Heart left ventricle (tissue), 16 donors: ENCODE results near the gene HES6. TPM values are rescaled to one million over a fixed set of nuclear protein-coding genes. Genes with fewer than 3 reads are reported as not detected.

Source experiments
- ATAC-seq, 4 donors: fragments of 200-7000 bp; cut with Tn5 transposase; one replicate each; pipeline ENCODE4 v1.9.1; 2020 to 2022; ENCODE audit warnings: moderate library complexity in 4 of 4, mild to moderate bottlenecking in 3 of 4, moderate number of reproducible peaks in 1 of 4
- DNase-seq, 5 donors: peaks; one replicate each; pipeline ENCODE4 v3.0.0-alpha.2; 2020
- H3K27ac ChIP-seq, 12 donors: fragments of 200-600 bp; sonication (generic) in 4 of 12; one replicate each; pipeline versions ENCODE4 v1.5.0 to v1.8.0; 2016 to 2022; ENCODE audit warnings: mild to moderate bottlenecking in 2 of 12
- H3K27me3 ChIP-seq, 9 donors: fragments of 200-600 bp; sonication (generic) in 2 of 9; one replicate each; pipeline versions ENCODE4 v1.5.1 to v1.8.0; 2016 to 2022; ENCODE audit warnings: mild to moderate bottlenecking in 3 of 9
- H3K36me3 ChIP-seq, 9 donors: fragments of 200-600 bp; sonication (generic) in 2 of 9; one replicate each; pipeline versions ENCODE4 v1.5.0 to v1.8.0; 2018 to 2022; ENCODE audit warnings: mild to moderate bottlenecking in 2 of 9
- H3K4me1 ChIP-seq, 12 donors: fragments of 200-600 bp; sonication (generic) in 4 of 12; one replicate each; pipeline versions ENCODE4 v1.5.0 to v1.8.0; 2016 to 2022; ENCODE audit warnings: mild to moderate bottlenecking in 3 of 12
- H3K4me3 ChIP-seq, 12 donors: fragments of 200-600 bp; sonication (generic) in 4 of 12; one replicate each; pipeline versions ENCODE4 v1.5.0 to v1.8.0; 2017 to 2022; ENCODE audit warnings: mild to moderate bottlenecking in 9 of 12, moderate library complexity in 4 of 12
- H3K9me3 ChIP-seq, 12 donors: fragments of 200-600 bp; sonication (generic) in 4 of 12; one replicate each; pipeline versions ENCODE4 v1.5.0 to v1.8.0; 2016 to 2022; ENCODE audit warnings: mild to moderate bottlenecking in 1 of 12
- POLR2A ChIP-seq, 2 donors: fragments of 450-650 bp; IDR thresholded peaks; one replicate each; pipeline ENCODE4 v1.6.1; 2017; ENCODE audit warnings: antibody characterized with exemption in 2 of 2, mild to moderate bottlenecking in 2 of 2, moderate library complexity in 2 of 2
- WGBS, 4 donors: extraction: QIAGEN DNeasy Blood & Tissue Kit in 2 of 4; methylation state at CpG; one replicate each; pipeline versions ENCODE4 v1.1.5 to v1.1.7; 2013 to 2018; 5-methylcytosine and 5-hydroxymethylcytosine counted together
- intact Hi-C, 10 donors: fragments of 100-400 bp; cut with DNase I; formaldehyde crosslinking; loops; one replicate each; pipeline versions ENCODE4 v1.11.1 to v1.14.2; 2022
- polyA plus RNA-seq, 2 donors: library from polyadenylated mRNA; stranded (reverse); fragments of 200-250 nt; gene quantifications; one replicate each; pipeline ENCODE4 v1.2.3, GENCODE V29; 2013
- total RNA-seq, 9 donors: library from RNA; depleted of rRNA in 2 of 9; stranded (reverse); fragments of >200 nt in 2 of 9; fragmentation: NEBNext Ultra II Directional in 3 of 9; extraction: Animal tissue kit (Norgen Biotek cat#: 25700) in 3 of 9; gene quantifications; one replicate each; pipeline versions ENCODE4 v1.1.0 to v1.2.4, GENCODE V29; 2016 to 2023
- TF ChIP-seq, protein P1 (sequence below), 12 donors: fragments of 200-600 bp; sonication (generic) in 4 of 12; IDR thresholded peaks; one replicate each; pipeline versions ENCODE4 v1.5.0 to v1.8.0; 2018 to 2022; ENCODE audit warnings: antibody characterized with exemption in 12 of 12, mild to moderate bottlenecking in 5 of 12
- donor health status: ischemic (EF 13 %, LVEDD 7.1; RV severe dilation, severe dysfunction).
- donor health status: healthy with polysubstance abuse.
- donor health status: DM: no; HTN: yes; CAD: no.
- donor health status: DM: no; HTN: no; CAD: no.
- donor health status: ischemic (EF 25% LVEDD 6.9; RV normal size, moderate dysfunction).
- donor health status: ischemic (EF 25% LVEDD 5.7; RV mildly dilated, moderate dysfunction).
- donor health status: healthy.
- donor health status: DM: yes; HTN: yes; CAD: no.
- donor health status: ischemic (EF 35%, LVEDD 5.7; RV mildly dilated, moderate dysfunction).
- donor health status: nonischemic (EF 11% LVEDD 7.7; RV severe dilation, severe dysfunction).
- donor health status: DM: yes; HTN: yes; CAD: no.
- donor health status: PGD.
- donor health status: ischemic (EF 29% LVEDD 5.4; RV normal size, mild dysfunction).
- donor health status: nonischemic (EF 23%, LVEDD 6.1; RV moderate dilation, normal function).

Gene HES6
- total and polyA plus RNA-seq, 11 donors = 0.45 to 9.1 (median 3.6) TPM

DNA sequence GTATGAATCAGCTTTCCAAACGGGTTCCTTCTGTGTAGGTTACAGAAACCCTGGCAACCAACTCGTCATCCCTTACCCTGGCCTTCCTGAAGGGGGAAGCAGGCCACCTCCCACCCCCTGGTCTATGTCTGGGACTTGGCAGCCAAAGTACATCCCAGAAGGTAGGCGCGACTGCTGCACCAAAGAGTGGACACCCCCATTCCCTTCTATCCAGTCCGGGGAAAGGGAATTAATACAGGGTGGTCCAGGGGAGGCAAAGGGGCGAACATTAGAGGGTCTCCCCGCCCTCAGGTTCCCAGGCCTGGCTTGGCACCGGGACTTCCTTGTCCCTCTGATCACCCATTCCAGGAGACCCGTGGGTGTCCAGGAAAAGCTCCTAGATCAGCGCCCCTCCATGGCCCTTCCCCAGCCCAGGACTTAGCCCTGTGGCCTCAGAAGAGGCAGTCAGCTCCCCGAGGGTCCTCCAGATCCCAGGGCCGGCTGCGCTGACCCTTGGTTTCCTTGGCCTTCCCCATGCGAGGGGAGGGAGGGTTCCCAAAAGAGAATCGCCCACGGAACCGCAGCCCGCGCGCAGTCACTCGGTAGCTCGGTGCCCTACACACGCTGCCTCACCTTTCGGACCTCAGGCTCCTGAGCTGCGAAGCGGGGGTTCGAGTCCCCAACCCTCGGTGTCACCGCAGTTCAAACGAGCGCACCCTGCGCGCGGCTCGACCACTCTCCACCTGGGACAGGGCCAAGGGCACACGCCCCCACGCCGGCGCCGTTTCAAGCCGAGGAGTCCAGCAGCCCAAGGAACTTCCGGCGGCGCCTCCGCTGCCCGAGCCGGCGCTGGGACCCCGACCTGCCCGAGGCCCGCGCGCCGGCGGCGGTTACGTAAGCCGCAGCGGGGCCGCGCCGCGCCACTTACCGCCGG, 48.2 kb upstream of the HES6 start, which contains the start of gene PER2:
Gene PER2 (minus strand): TSS at position 874 of the 913 bp plus-strand sequence. CDS start 10,674 bp downstream, outside the sequence.
- WGBS, 4 donors = 0 to 3% (median 2%) methylated on average over 8 to 65 of the region's 65 CpGs
- Histone ChIP-seq H3K27ac (peak within 1 kb of the TSS; percentile 18 to 98 (median 88)), H3K36me3 (no peaks in the 10 kb centered on the region), H3K4me3 (peak within 1 kb of the TSS; percentile 28 to 99 (median 86)), H3K4me1 (peaks cover 4 to 66% (median 48%) of the 10 kb centered on the region in 12 donors), H3K27me3 (no peaks in the 10 kb centered on the region), H3K9me3 (no peaks in the 10 kb centered on the region)
- intact Hi-C loops = loop anchor here in 2 of 10 donors (2.0 to 10.0 kb wide), 2 partner anchors 33 to 223 kb away; partner anchors contain the start of genes SCLY (in 1 of the 2) and TRAF3IP1 (in 1 of the 2)
- ATAC-seq (peak in 3 of 4 donors; percentile 6 to 35 (median 10)), DNase-seq (peak; percentile 56 to 77 (median 67))
- TF ChIP-seq, protein P1, sequence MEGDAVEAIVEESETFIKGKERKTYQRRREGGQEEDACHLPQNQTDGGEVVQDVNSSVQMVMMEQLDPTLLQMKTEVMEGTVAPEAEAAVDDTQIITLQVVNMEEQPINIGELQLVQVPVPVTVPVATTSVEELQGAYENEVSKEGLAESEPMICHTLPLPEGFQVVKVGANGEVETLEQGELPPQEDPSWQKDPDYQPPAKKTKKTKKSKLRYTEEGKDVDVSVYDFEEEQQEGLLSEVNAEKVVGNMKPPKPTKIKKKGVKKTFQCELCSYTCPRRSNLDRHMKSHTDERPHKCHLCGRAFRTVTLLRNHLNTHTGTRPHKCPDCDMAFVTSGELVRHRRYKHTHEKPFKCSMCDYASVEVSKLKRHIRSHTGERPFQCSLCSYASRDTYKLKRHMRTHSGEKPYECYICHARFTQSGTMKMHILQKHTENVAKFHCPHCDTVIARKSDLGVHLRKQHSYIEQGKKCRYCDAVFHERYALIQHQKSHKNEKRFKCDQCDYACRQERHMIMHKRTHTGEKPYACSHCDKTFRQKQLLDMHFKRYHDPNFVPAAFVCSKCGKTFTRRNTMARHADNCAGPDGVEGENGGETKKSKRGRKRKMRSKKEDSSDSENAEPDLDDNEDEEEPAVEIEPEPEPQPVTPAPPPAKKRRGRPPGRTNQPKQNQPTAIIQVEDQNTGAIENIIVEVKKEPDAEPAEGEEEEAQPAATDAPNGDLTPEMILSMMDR (IDR thresholded peaks at IDR 0.05) = peak in 3 of 12 donors; percentile 27 to 39 (median 27)
- no peak for TF ChIP-seq POLR2A (IDR thresholded peaks at IDR 0.05)

DNA sequence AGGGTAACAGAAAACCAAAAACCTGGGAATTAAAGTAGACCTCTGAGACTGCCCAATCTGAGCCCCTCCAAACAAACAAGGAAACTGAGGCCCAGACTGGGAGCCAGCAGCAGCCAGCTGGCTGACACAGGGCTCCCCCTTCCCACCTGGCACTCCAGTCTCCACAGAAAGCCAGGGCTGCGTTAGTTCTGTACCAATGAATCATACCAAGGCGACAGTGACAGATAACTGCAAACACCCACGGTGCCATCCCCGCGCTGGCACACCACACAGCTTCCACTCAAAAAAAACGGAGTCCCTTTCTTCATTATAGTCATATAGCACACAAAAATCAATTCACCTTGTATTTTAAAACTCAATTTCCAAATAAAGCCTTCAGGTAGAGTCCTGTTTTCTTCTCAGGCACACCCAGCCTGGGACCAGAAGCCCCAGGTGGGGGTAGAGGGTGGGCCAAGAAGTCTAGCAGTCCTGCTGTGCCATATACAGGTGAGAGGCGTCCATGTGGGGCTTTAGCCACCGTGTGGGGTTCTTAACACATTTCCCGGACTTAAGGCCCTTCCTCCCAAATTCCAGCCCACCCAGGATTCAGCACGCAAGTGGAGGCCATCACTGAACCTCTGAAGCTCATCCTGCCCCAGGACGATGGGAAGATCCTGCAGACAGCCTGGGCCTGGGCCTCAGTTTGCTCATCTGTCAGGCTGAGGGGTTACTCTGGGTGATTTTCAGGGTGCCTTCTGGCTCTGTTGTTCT, 47.3 kb upstream of the HES6 start:
- H3K9me3 ChIP-seq = no peaks in the 10 kb centered on the region
- TF ChIP-seq POLR2A (IDR thresholded peaks at IDR 0.05) = no peak
- TF ChIP-seq, protein P1 (IDR thresholded peaks at IDR 0.05) = no peak
- no peaks in the 10 kb centered on the region for H3K27me3 ChIP-seq
- ATAC-seq = peak in 1 of 4 donors; percentile 9
- no peak for DNase-seq
- intact Hi-C loops = loop anchor here in 1 of 10 donors (10.0 kb wide), 1 partner anchor 222 kb away; the partner anchor contains the start of gene SCLY
- H3K4me3 ChIP-seq = peak overlapping the region in 11 of 12 donors; percentile 55 to 99 (median 89)
- no peaks in the 10 kb centered on the region for H3K36me3 ChIP-seq
- peak overlapping the region; percentile 50 to 98 (median 88) for H3K27ac ChIP-seq
- peaks cover 4 to 73% (median 50%) of the 10 kb centered on the region in 12 donors for H3K4me1 ChIP-seq
- WGBS, 4 donors = 65 to 72% (median 66%) methylated on average over 11 of the region's 11 CpGs

DNA sequence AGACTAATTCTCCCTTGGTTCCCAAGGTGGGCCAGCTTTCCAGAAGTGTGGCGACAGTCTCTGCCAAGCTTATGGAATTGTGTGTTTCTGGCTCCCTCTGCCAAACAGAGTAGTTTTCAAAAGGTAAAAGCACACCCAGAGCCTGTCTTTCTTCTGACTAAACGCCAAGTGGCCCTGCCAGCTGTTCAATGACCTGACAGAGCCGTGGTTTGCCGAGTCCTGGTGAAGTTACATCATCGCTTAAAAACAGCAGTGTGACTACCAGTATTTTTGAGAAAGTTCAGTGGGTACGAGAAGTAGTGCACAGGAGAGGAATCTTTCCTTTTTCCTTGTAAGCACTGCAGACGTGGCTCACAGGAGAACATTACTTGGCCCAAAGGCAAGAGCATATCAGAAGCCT, 46.7 kb upstream of the HES6 start:
- H3K4me1 ChIP-seq = peaks cover 4 to 79% (median 50%) of the 10 kb centered on the region in 12 donors
- H3K4me3 ChIP-seq = peak overlapping the region in 8 of 12 donors; percentile 63 to 99 (median 96)
- WGBS, 4 donors = 34 to 45% (median 38%) methylated on average over 6 to 7 of the region's 7 CpGs
- H3K27me3 ChIP-seq = no peaks in the 10 kb centered on the region
- TF ChIP-seq POLR2A (IDR thresholded peaks at IDR 0.05) = no peak
- TF ChIP-seq, protein P1 (IDR thresholded peaks at IDR 0.05) = no peak
- peak in 3 of 4 donors; percentile 5 to 28 (median 27) for ATAC-seq
- H3K9me3 ChIP-seq = no peaks in the 10 kb centered on the region
- intact Hi-C loops = loop anchor here in 1 of 10 donors (10.0 kb wide), 1 partner anchor 222 kb away; the partner anchor contains the start of gene SCLY
- H3K36me3 ChIP-seq = no peaks in the 10 kb centered on the region
- peak in 4 of 5 donors; percentile 66 to 74 (median 70) for DNase-seq
- H3K27ac ChIP-seq = peak overlapping the region; percentile 50 to 98 (median 88)
